Lung (tissue), 12 donors: Measurements from ENCODE around the gene RSPH10B2. TPM values are rescaled to one million over a fixed set of nuclear protein-coding genes. Genes with fewer than 3 reads are reported as not detected.
"Not testable (repeated sequence)": the region's sequence is repeated elsewhere in the genome, so short reads cannot be mapped to it uniquely, and the experiment has no call there.

Experiments
- ATAC-seq: fragments of 200-7000 bp; cut with Tn5 transposase; one replicate; pipeline ENCODE4 v1.9.1; 2020; ENCODE audit warnings: moderate number of reproducible peaks; ENCODE audit not compliant: insufficient read depth, low FRiP score
- DNase-seq, 3 donors: peaks; one replicate each; pipeline ENCODE4 v3.0.0-alpha.2; 2013 to 2017
- H3K27ac ChIP-seq, 2 donors: one replicate each; pipeline ENCODE4 v1.5.1; 2013; ENCODE audit warnings: mild to moderate bottlenecking in 2 of 2, moderate library complexity in 2 of 2, control low read depth in 1 of 2, inconsistent platforms in 1 of 2, low read depth in 1 of 2, low read length in 1 of 2
- H3K27me3 ChIP-seq, 3 donors: one replicate each; pipeline ENCODE4 v1.5.1; 2013; ENCODE audit warnings: low read length in 2 of 3; ENCODE audit not compliant: control insufficient read depth in 3 of 3, insufficient read depth in 3 of 3
- H3K36me3 ChIP-seq, 4 donors: one replicate each; pipeline ENCODE4 v1.5.1; 2013; ENCODE audit warnings: low read length in 4 of 4, mild to moderate bottlenecking in 1 of 4, moderate library complexity in 1 of 4; ENCODE audit not compliant: control insufficient read depth in 4 of 4, insufficient read depth in 4 of 4
- H3K4me1 ChIP-seq, 5 donors: one replicate each; pipeline ENCODE4 v1.5.1; 2013; ENCODE audit warnings: low read length in 5 of 5, mild to moderate bottlenecking in 2 of 5, moderate library complexity in 1 of 5; ENCODE audit not compliant: control insufficient read depth in 5 of 5, insufficient read depth in 5 of 5
- H3K4me3 ChIP-seq: one replicate; pipeline ENCODE4 v1.5.1; 2013; ENCODE audit warnings: mild to moderate bottlenecking, control low read depth, moderate library complexity
- H3K9ac ChIP-seq, 2 donors: one replicate each; pipeline ENCODE4 v1.5.1; 2013; ENCODE audit warnings: low read length in 2 of 2, control low read depth in 1 of 2; ENCODE audit not compliant: insufficient read depth in 1 of 2
- H3K9me3 ChIP-seq, 4 donors: one replicate each; pipeline ENCODE4 v1.5.1; 2013; ENCODE audit warnings: low read length in 3 of 4, mild to moderate bottlenecking in 1 of 4, moderate library complexity in 1 of 4; ENCODE audit not compliant: control insufficient read depth in 4 of 4, insufficient read depth in 3 of 4
- WGBS, 2 donors: extraction: QIAGEN DNeasy Blood & Tissue Kit; methylation state at CpG; one replicate each; pipeline ENCODE4 v1.1.7; 2013; 5-methylcytosine and 5-hydroxymethylcytosine counted together
- polyA plus RNA-seq, 2 donors: library from polyadenylated mRNA; stranded (reverse); fragments of 200-250 nt; gene quantifications; one replicate each; pipeline ENCODE4 v1.2.1, GENCODE V29; 2013
- total RNA-seq, 2 donors: library from RNA; depleted of rRNA in 1 of 2; stranded (reverse); fragments of >200 nt in 1 of 2; gene quantifications; one replicate each; pipeline ENCODE4 v1.2.1, GENCODE V29; 2014 to 2021
- TF ChIP-seq, protein P1 (sequence below): IDR thresholded peaks from 2 replicates; pipeline ENCODE4 v1.5.1; 2012; ENCODE audit warnings: mild to moderate bottlenecking; ENCODE audit errors: control extremely low read depth, extremely low read depth
- donor health status: control.
- donor health status: control.
- donor health status: Bipolar disorder and iron deficiency.
- donor health status: healthy.
- donor health status: DM: yes; HTN: yes; CAD: no.

Gene RSPH10B2
- total and polyA plus RNA-seq, 4 donors: 1.4 to 9.0 (median 4.5) TPM

DNA sequence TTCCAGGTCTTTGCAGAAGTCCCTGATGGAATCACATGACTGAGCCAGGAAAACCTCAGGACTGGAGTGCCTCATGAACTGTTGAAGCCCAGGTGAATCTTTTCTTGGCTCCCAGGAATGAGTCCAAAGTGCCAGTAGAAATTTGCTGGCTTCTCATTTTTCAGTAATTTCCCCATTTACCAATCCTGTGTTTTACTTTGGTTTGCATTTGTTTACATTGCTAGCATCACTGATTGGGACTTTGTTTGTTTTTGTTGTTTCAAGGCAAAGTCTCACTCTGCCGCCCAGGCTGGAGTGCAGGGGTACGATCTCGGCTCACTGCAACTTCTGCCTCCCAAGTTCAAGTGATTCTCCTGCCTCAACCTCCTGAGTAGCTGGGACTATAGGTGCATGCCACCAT, 45.6 kb upstream of the RSPH10B2 start:
- DNase-seq (no peak), ATAC-seq (no peak)
- H3K27me3 ChIP-seq: peaks cover 0 to 3% (median 0%) of the 10 kb centered on the region in 3 donors
- TF ChIP-seq, protein P1, sequence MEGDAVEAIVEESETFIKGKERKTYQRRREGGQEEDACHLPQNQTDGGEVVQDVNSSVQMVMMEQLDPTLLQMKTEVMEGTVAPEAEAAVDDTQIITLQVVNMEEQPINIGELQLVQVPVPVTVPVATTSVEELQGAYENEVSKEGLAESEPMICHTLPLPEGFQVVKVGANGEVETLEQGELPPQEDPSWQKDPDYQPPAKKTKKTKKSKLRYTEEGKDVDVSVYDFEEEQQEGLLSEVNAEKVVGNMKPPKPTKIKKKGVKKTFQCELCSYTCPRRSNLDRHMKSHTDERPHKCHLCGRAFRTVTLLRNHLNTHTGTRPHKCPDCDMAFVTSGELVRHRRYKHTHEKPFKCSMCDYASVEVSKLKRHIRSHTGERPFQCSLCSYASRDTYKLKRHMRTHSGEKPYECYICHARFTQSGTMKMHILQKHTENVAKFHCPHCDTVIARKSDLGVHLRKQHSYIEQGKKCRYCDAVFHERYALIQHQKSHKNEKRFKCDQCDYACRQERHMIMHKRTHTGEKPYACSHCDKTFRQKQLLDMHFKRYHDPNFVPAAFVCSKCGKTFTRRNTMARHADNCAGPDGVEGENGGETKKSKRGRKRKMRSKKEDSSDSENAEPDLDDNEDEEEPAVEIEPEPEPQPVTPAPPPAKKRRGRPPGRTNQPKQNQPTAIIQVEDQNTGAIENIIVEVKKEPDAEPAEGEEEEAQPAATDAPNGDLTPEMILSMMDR: no peak
- peaks cover 0 to 8% (median 5%) of the 10 kb centered on the region in 4 donors for H3K9me3 ChIP-seq
- no peak overlapping the region for H3K27ac ChIP-seq
- H3K4me3 ChIP-seq: no peak overlapping the region
- 84 to 88% methylated on average over 3 of the region's 3 CpGs for WGBS, 2 donors
- peaks cover 7 to 18% (median 12%) of the 10 kb centered on the region in 4 donors for H3K36me3 ChIP-seq
- peaks cover 0 to 19% (median 3%) of the 10 kb centered on the region in 5 donors for H3K4me1 ChIP-seq
- H3K9ac ChIP-seq: no peak overlapping the region

DNA sequence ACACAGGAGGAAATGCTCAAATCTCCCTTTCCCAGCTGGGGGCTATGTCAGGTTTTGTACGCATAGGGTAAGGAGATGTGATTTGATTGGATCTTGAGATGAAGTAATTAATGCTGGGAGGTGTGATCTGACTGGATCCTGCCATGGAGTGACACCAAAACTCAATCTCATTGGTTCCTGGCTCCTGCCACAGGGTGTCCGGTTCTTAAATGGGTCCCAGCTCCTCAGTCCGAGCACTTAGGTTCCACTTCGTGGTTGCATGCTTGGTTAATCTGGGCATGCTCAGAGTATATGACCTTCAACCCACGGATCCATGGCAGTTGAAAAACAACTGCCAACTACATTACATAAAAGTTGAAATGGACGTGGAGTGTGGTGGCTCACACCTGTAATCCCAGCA, 44.1 kb upstream of the RSPH10B2 start:
- TF ChIP-seq, protein P1: no peak
- WGBS, 2 donors: 90 to 91% methylated on average over 6 of the region's 6 CpGs
- peaks cover 0 to 11% (median 3%) of the 10 kb centered on the region in 5 donors for H3K4me1 ChIP-seq
- ATAC-seq: no peak
- H3K4me3 ChIP-seq: no peak overlapping the region
- H3K27ac ChIP-seq: no peak overlapping the region
- no peaks in the 10 kb centered on the region for H3K9me3 ChIP-seq
- no peak overlapping the region for H3K9ac ChIP-seq
- no peaks in the 10 kb centered on the region for H3K27me3 ChIP-seq
- H3K36me3 ChIP-seq: peaks cover 0 to 5% (median 2%) of the 10 kb centered on the region in 4 donors
- DNase-seq: no peak

DNA sequence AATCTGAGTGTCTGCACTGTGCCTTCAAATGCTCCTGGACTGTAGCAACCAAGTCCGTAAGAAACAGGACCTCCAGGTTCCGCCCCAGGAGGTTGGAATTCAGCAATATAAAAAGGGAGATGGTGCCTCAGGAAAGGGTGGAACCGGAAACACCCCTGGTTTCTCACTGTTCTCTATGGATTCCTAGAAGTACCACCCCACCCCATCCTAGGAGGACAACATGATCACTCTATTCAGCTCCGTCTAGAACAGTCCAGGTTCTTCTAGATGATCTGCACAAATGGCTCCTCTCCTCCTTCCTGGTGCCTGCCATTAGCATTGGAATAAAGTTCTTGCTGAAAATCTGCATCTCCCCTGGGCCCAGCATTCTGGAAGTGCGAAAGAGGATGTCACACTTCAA, 39.5 kb upstream of the RSPH10B2 start:
- Histone ChIP-seq H3K9ac (no peak overlapping the region), H3K4me1 (peaks cover 0 to 1% (median 0%) of the 10 kb centered on the region in 5 donors), H3K27ac (no peak overlapping the region), H3K9me3 (no peaks in the 10 kb centered on the region), H3K36me3 (no peaks in the 10 kb centered on the region), H3K27me3 (no peaks in the 10 kb centered on the region), H3K4me3 (no peak overlapping the region)
- ATAC-seq: no peak
- no peak for DNase-seq
- TF ChIP-seq, protein P1: no peak
- 85 to 89% methylated on average over 5 of the region's 5 CpGs for WGBS, 2 donors

DNA sequence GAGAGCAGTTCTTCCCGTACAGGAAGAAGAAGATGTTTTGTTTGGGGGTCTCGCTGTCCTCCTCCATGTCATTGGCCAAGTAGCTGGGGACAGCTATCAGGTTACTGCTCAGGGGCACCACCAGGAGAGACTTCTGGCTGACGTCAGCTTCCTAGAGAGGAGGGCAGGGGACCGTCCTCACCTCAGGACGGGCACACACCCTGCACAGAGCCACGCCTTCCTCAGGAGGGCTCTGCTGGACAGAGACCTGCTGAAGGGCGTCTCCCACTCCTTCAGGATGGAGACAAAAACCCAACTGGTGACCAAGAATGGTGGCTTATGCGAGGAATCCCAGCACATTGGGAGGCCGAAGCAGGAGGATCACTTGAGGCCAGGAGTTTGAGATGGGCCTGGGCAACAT, 38.0 kb upstream of the RSPH10B2 start:
- not testable (repeated sequence) for DNase-seq, H3K27me3 ChIP-seq, H3K27ac ChIP-seq, H3K9me3 ChIP-seq, ATAC-seq, H3K36me3 ChIP-seq, H3K4me3 ChIP-seq, H3K9ac ChIP-seq, H3K4me1 ChIP-seq
- whole genome bisulfite sequencing, 2 donors: 60 to 73% methylated on average over 9 of the region's 9 CpGs
